K562 (cell line): Measurements from ENCODE around the gene YBX2. TPM values are rescaled to one million over a fixed set of nuclear protein-coding genes. Genes with fewer than 3 reads are reported as not detected.

Source experiments
- CBX3 ChIP-seq, 2 experiments: IDR thresholded peaks; 1 replicate in 1 of 2; 2 replicates in 1 of 2; pipeline ENCODE4 v1.6.1; 2012; ENCODE audit warnings: inconsistent platforms in 2 of 2, low read length in 2 of 2, borderline replicate concordance in 1 of 2, control low read depth in 1 of 2
- CTBP1 ChIP-seq: fragments of 450-650 bp; IDR thresholded peaks from 2 replicates; pipeline ENCODE4 v1.6.1; 2016; ENCODE audit warnings: borderline replicate concordance
- EP300 ChIP-seq: IDR thresholded peaks from 2 replicates; pipeline ENCODE4 v1.6.1; 2012; ENCODE audit warnings: low read length, improper control_type of control experiment
- ETS1 ChIP-seq: conservative IDR thresholded peaks from 2 replicates; pipeline ENCODE4 v1.6.1; 2011; ENCODE audit warnings: low read depth, mild to moderate bottlenecking, low read length; ENCODE audit not compliant: control insufficient read depth
- FOXP4 ChIP-seq: sonication (generic); formaldehyde crosslinking; IDR thresholded peaks from 2 replicates; pipeline ENCODE4 v1.8.0; 2022; ENCODE audit warnings: mild to moderate bottlenecking, missing genetic modification reagents, borderline replicate concordance
- HOMEZ ChIP-seq: fragments of 250-450 bp; sonication (Bioruptor Pico); IDR thresholded peaks from 2 replicates; pipeline ENCODE4 v1.4.0; 2020; ENCODE audit warnings: mild to moderate bottlenecking, moderate library complexity
- POLR2A ChIP-seq: fragments of 450-650 bp; conservative IDR thresholded peaks from 2 replicates; pipeline ENCODE4 v1.6.1; 2016
- POLR2H ChIP-seq: IDR thresholded peaks from 2 replicates; pipeline ENCODE4 v1.6.1; 2016; ENCODE audit warnings: missing genetic modification characterization, low read depth, mild to moderate bottlenecking, control low read depth, missing compliant biosample characterization, moderate library complexity
- SRF ChIP-seq, 2 experiments: fragments of 250-450, 450-650 bp in 1 of 2; sonication (Bioruptor Pico) in 1 of 2; sonication (generic) in 1 of 2; formaldehyde crosslinking; IDR thresholded peaks; 2 replicates each; pipeline versions ENCODE4 v1.5.0 to v1.5.1; 2020 to 2022; ENCODE audit warnings: mild to moderate bottlenecking in 1 of 2, missing genetic modification reagents in 1 of 2
- VEZF1 ChIP-seq: fragments of 200-800 bp; sonication (Bioruptor generic); IDR thresholded peaks from 2 replicates; pipeline ENCODE4 v1.6.1; 2017; ENCODE audit warnings: missing genetic modification characterization, missing compliant biosample characterization
- polyA plus RNA-seq, 8 experiments: library from polyadenylated mRNA; depleted of rRNA in 4 of 8; stranded (reverse) in 5 of 8; unstranded in 3 of 8; fragments of >200 nt; fragmentation: Nextera tagmentation in 2 of 8; fragmentation: Illumina TruSeq in 1 of 8; extraction: Ambion mirVana in 2 of 8; extraction: Trizol in 1 of 8; gene quantifications; 2 replicates each; pipeline versions ENCODE4 v1.2.1 to v1.2.3, GENCODE V29; 2011 to 2014; ENCODE audit warnings: inconsistent platforms in 1 of 8, missing spikeins in 1 of 8
- total RNA-seq, 7 experiments: library from RNA; depleted of rRNA in 6 of 7; stranded (reverse); fragments of >200 nt in 6 of 7; fragmentation: Illumina TruSeq in 2 of 7; extraction: Trizol in 2 of 7; gene quantifications; 2 replicates each; pipeline versions ENCODE4 v1.2.1 to v1.2.3, GENCODE V29; 2011 to 2021; ENCODE audit warnings: low replicate concordance in 1 of 7

Gene YBX2
- total and polyA plus RNA-seq, 9 of the 15 experiments (the other 6 are each of a cell fraction or from before 2014, with no cell fraction given): 0.03 to 0.59 (median 0.27) TPM; not detected in 6

- TF ChIP-seq SRF (CRISPR knock-in tag; IDR thresholded peaks at IDR 0.05): 0 out of 4 replicates have a peak, but pooled peaks of 1 of the 2 experiments have one; percentile 45
- TF ChIP-seq EP300: no peak
- TF ChIP-seq HOMEZ (CRISPR knock-in tag): no peak
- TF ChIP-seq CTBP1: peak; percentile 34; the same call in 1 of the 2 replicates
- TF ChIP-seq CBX3 (IDR thresholded peaks at IDR 0.05; ENCODE audit: borderline replicate concordance in 1 of 2, low read length in 2 of 2): peak in 1 of 2 experiments; percentile 82; a peak in 1 of 3 replicates
- peak; percentile 30; the same call in 1 of the 2 replicates for TF ChIP-seq VEZF1 (CRISPR knock-in tag)
- TF ChIP-seq POLR2A: peak; percentile 44; the same call in 1 of the 2 replicates
- no peak for TF ChIP-seq POLR2H (tag)
- TF ChIP-seq FOXP4 (CRISPR knock-in tag): peak; percentile 90
- peak; percentile 49; the same call in 1 of the 2 replicates for TF ChIP-seq ETS1
Measured at GRCh38 chr17:7280519-7281073, 13.8 kb downstream of the YBX2 start (continued).
